Right atrium auricular region (tissue), 2 donors: ENCODE data around the gene NUPR2. TPM values are rescaled to one million over a fixed set of nuclear protein-coding genes. Genes with fewer than 3 reads are reported as not detected.
"Not testable (repeated sequence)": the region's sequence is repeated elsewhere in the genome, so short reads cannot be mapped to it uniquely, and the experiment has no call there.

Experiments used
- DNase-seq: peaks from one replicate; pipeline ENCODE4 v3.0.0-alpha.2; 2019; ENCODE audit warnings: low spot score
- H3K27ac ChIP-seq, 2 donors: fragments of 200-600 bp; sonication (generic); 1 replicate in 1 of 2; 2 replicates in 1 of 2; pipeline ENCODE4 v1.5.1; 2016 to 2019
- H3K27me3 ChIP-seq, 2 donors: fragments of 200-600 bp; sonication (generic); one replicate each; pipeline versions ENCODE4 v1.5.1 to v1.6.0; 2017 to 2019
- H3K36me3 ChIP-seq: fragments of 200-600 bp; sonication (generic); one replicate; pipeline ENCODE4 v1.5.1; 2016
- H3K4me1 ChIP-seq, 2 donors: fragments of 200-600 bp; sonication (generic); one replicate each; pipeline versions ENCODE4 v1.5.1 to v1.6.0; 2017 to 2019
- H3K4me3 ChIP-seq, 2 donors: fragments of 200-600 bp; sonication (generic); 1 replicate in 1 of 2; 2 replicates in 1 of 2; pipeline ENCODE4 v1.5.1; 2017 to 2019; ENCODE audit warnings: mild to moderate bottlenecking in 1 of 2, moderate library complexity in 1 of 2
- H3K9me3 ChIP-seq, 2 donors: fragments of 200-600 bp; sonication (generic); one replicate each; pipeline ENCODE4 v1.5.1; 2019
- total RNA-seq, 2 donors: library from RNA; depleted of rRNA; stranded (reverse); fragments of >200 nt; gene quantifications; one replicate each; pipeline ENCODE4 v1.1.0, GENCODE V29; 2016
- TF ChIP-seq, protein P1 (sequence below), 2 donors: fragments of 200-600 bp; sonication (generic); IDR thresholded peaks; one replicate each; pipeline ENCODE4 v1.5.1; 2019; ENCODE audit warnings: antibody characterized with exemption in 2 of 2

NUPR2 gene
- total RNA-seq, 2 donors from 2014 or later = not detected

DNA sequence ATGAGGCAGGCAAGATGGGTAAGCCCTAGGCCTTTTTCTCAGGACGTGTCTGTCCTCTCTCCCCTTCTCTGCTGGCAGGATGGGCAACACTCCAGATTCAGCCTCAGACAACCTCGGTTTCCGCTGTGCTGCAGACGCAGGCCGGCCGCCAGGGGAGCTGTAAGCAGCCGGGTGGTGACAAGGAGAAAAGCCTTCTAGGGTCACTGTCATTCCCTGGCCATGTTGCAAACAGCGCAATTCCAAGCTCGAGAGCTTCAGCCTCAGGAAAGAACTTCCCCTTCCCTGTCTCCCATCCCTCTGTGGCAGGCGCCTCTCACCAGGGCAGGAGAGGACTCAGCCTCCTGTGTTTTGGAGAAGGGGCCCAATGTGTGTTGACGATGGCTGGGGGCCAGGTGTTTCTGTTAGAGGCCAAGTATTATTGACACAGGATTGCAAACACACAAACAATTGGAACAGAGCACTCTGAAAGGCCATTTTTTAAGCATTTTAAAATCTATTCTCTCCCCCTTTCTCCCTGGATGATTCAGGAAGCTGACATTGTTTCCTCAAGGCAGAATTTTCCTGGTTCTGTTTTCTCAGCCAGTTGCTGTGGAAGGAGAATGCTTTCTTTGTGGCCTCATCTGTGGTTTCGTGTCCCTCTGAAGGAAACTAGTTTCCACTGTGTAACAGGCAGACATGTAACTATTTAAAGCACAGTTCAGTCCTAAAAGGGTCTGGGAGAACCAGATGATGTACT, 36.6 kb downstream of the NUPR2 start:
- Histone ChIP-seq H3K36me3 (peaks cover 31% of the 10 kb centered on the region), H3K27ac (peak overlapping the region; percentile 75 to 83), H3K4me1 (peaks cover 0 to 38% of the 10 kb centered on the region in 2 donors), H3K27me3 (no peaks in the 10 kb centered on the region), H3K9me3 (no peaks in the 10 kb centered on the region), H3K4me3 (no peak overlapping the region)
- TF ChIP-seq, protein P1, sequence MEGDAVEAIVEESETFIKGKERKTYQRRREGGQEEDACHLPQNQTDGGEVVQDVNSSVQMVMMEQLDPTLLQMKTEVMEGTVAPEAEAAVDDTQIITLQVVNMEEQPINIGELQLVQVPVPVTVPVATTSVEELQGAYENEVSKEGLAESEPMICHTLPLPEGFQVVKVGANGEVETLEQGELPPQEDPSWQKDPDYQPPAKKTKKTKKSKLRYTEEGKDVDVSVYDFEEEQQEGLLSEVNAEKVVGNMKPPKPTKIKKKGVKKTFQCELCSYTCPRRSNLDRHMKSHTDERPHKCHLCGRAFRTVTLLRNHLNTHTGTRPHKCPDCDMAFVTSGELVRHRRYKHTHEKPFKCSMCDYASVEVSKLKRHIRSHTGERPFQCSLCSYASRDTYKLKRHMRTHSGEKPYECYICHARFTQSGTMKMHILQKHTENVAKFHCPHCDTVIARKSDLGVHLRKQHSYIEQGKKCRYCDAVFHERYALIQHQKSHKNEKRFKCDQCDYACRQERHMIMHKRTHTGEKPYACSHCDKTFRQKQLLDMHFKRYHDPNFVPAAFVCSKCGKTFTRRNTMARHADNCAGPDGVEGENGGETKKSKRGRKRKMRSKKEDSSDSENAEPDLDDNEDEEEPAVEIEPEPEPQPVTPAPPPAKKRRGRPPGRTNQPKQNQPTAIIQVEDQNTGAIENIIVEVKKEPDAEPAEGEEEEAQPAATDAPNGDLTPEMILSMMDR (IDR thresholded peaks at IDR 0.05) = peak; percentile 78 to 82
- DNase-seq = peak; percentile 84

DNA sequence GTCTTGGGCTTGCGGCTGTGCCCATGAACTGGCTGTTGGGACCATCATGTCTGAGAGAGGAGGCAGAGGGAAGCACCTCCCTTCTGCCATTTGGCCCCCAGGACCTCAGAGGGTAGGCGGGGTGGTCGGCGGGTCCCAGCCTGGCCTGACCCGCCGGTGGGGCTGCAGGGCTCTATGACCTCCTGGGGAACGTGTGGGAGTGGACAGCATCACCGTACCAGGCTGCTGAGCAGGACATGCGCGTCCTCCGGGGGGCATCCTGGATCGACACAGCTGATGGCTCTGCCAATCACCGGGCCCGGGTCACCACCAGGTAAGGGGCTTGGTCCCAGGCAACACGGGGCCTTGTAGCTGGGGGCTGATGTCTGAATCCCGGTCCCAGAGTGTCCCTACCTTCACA, 38.0 kb downstream of the NUPR2 start:
- no peak for DNase-seq
- H3K36me3 ChIP-seq = peaks cover 28% of the 10 kb centered on the region
- peaks cover 0 to 35% of the 10 kb centered on the region in 2 donors for H3K4me1 ChIP-seq
- TF ChIP-seq, protein P1 (IDR thresholded peaks at IDR 0.05) = no peak
- H3K27me3 ChIP-seq = no peaks in the 10 kb centered on the region
- no peaks in the 10 kb centered on the region for H3K9me3 ChIP-seq
- H3K27ac ChIP-seq = peak overlapping the region; percentile 75 to 83
- H3K4me3 ChIP-seq = no peak overlapping the region

DNA sequence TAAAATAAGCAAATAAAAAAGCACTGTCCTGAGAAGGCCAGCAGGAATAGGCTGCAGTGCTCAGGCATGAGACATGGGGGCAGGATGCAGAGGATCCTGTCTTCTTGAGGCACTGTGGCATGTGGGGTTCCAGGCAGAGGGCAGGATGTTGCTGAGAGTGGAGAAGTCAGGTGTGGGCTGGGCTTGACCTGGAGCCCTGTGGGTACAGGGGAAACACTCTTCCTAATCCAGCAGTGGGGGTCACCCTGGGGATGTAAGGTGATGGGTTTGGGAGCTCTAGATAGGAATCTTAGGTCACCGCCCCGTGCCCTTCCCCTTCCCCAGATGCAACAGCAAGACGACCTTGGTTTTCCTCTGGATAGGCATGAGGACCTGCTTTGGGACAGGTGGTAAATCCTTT, 38.5 kb downstream of the NUPR2 start:
- peaks cover 0 to 32% of the 10 kb centered on the region in 2 donors for H3K4me1 ChIP-seq
- H3K27ac ChIP-seq = peak overlapping the region in 1 of 2 donors; percentile 75
- peaks cover 28% of the 10 kb centered on the region for H3K36me3 ChIP-seq
- H3K9me3 ChIP-seq = no peaks in the 10 kb centered on the region
- H3K27me3 ChIP-seq = no peaks in the 10 kb centered on the region
- TF ChIP-seq, protein P1 (IDR thresholded peaks at IDR 0.05) = no peak
- no peak overlapping the region for H3K4me3 ChIP-seq
- no peak for DNase-seq

DNA sequence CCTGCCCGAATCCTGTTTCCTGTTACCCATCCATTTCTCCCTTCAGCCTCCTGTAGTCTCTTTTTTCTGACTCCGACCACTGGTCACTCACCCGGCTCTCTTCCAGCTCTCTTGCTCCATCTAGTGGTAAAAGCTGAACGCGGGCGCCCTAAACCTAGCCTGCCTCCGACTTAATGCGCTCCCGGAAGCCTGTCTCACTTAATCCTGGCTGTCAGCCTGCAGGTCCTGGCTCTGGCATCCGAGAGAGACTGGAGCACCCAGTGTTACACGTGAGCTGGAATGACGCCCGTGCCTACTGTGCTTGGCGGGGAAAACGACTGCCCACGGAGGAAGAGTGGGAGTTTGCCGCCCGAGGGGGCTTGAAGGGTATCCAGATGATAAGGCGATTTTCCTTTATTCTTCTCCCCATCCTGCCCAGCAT, 41.8 kb downstream of the NUPR2 start:
- Histone ChIP-seq H3K36me3 (peaks cover 23% of the 10 kb centered on the region), H3K4me3 (no peak overlapping the region), H3K27ac (peak overlapping the region; percentile 45 to 50), H3K4me1 (peaks cover 0 to 18% of the 10 kb centered on the region in 2 donors), H3K9me3 (no peaks in the 10 kb centered on the region), H3K27me3 (no peaks in the 10 kb centered on the region)
- TF ChIP-seq, protein P1 (IDR thresholded peaks at IDR 0.05) = peak; percentile 81 to 93
- peak; percentile 90 for DNase-seq

DNA sequence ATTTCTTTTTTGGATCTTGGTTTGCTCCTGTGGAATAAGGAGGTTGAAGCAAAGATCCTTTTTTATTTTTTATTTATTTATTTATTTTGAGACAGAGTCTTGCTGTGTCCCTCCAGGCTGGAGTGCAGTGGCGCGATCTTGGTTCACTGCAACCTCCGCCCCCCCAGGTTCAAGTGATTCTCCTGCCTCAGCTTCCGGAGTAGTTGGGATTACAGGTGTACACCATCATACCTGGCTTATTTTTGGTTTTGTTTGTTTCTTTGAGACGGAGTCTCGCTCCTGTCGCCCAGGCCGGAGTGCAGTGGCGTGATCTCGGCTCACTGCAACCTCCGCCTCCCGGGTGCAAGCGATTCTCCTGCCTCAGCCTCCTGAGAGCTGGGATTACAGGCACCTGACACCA, 49.8 kb downstream of the NUPR2 start:
- not testable (repeated sequence) for DNase-seq, H3K9me3 ChIP-seq, H3K27me3 ChIP-seq, H3K27ac ChIP-seq, H3K4me3 ChIP-seq
- Histone ChIP-seq H3K4me1 (peaks cover 0 to 18% of the 10 kb centered on the region in 2 donors), H3K36me3 (peaks cover 50% of the 10 kb centered on the region)

Other genes with a start within 250 kb of the NUPR2 start
- 1 to 10 TPM; 2.5 to 2.6 TPM for gene ZNF713, start 229.0 kb downstream of the NUPR2 start, total RNA-seq
- gene MRPS17, start 164.5 kb downstream of the NUPR2 start, total RNA-seq = 10 to 100 TPM; 14.1 to 15.9 TPM
- gene NIPSNAP2, start 151.8 kb downstream of the NUPR2 start, total RNA-seq = 100 to 1,000 TPM; 205 to 370 TPM
- gene PSPH, start 65.0 kb downstream of the NUPR2 start, total RNA-seq = 10 to 100 TPM in 1 of 2 donors, 1 to 10 TPM in 1; 8.0 to 11.6 TPM
- 10 to 100 TPM; 39.3 to 68.1 TPM for gene CCT6A, start 64.7 kb downstream of the NUPR2 start, total RNA-seq
- 10 to 100 TPM; 31.7 to 54.9 TPM for gene SUMF2, start 52.1 kb downstream of the NUPR2 start, total RNA-seq
- gene PHKG1, start 23.5 kb downstream of the NUPR2 start, total RNA-seq = 10 to 100 TPM; 11.7 to 27.3 TPM
- gene CHCHD2, start 9.9 kb downstream of the NUPR2 start, total RNA-seq = 100 to 1,000 TPM; 439 to 485 TPM